ENCODE data around the gene BDP1.

Gene BDP1

DNA sequence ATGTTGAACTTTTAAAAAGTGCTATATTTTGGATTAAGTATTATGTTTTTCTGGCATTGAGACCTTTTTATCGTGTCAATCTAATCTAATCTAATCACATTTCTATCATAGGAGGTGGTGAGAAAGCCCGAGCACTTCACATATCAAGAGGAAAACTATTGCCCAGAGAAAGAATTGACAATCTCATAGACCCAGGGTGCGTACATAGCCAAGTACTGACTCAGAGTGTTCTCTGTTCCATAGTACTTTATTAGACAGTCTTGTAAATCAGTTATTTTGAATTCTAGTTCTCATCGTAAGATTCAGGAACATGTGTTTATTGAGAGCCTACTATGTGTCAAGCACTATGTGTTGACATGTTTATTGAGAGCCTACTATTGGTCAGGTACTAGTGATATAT, 140.7 kb downstream of the BDP1 start:
- Histone ChIP-seq H2BK120ac (ENCODE audit: insufficient read depth, low read length, poor library complexity) (no peak overlapping the region), H4K12ac (ENCODE audit: low read depth, low read length) (no peak overlapping the region), H2AK5ac (ENCODE audit: low read length) (no peak overlapping the region), H3K4ac (ENCODE audit: low read depth, low read length) (no peak overlapping the region), H3K4me3 (ENCODE audit: low read depth, low read length) (no peak overlapping the region), H3K4me2 (ENCODE audit: low read length) (no peak overlapping the region), H4K8ac (ENCODE audit: low read depth, low read length) (no peak overlapping the region), H3K9me3 (ENCODE audit: insufficient read depth, low read depth, low read length) (no peaks in the 10 kb centered on the region), H3K27me3 (ENCODE audit: insufficient read depth, low read length) (no peaks in the 10 kb centered on the region), H3K79me1 (ENCODE audit: low read length) (peaks cover 4% of the 10 kb centered on the region), H2BK5ac (ENCODE audit: low read depth, low read length, poor library complexity) (no peak overlapping the region), H3K27ac (ENCODE audit: low read depth, low read length) (no peak overlapping the region), H3K79me2 (ENCODE audit: control insufficient read depth, insufficient read depth, low read length, poor library complexity) (no peaks in the 10 kb centered on the region), H3K36me3 (ENCODE audit: control insufficient read depth in 1 of 2, insufficient read depth in 2 of 2, low read length in 2 of 2) (peaks cover 8 to 10% of the 10 kb centered on the region in 2 experiments), H3K23ac (ENCODE audit: low read length) (no peak overlapping the region), H2BK12ac (ENCODE audit: low read length) (no peak overlapping the region), H3K18ac (ENCODE audit: low read length) (no peak overlapping the region), H3K14ac (ENCODE audit: low read length) (no peak overlapping the region), H2AFZ (ENCODE audit: insufficient read depth, low read length, poor library complexity) (no peak overlapping the region), H4K91ac (ENCODE audit: low read depth, low read length) (no peak overlapping the region), H3K4me1 (ENCODE audit: control insufficient read depth in 1 of 2, insufficient read depth in 2 of 2, low read length in 2 of 2) (peaks cover 3 to 5% of the 10 kb centered on the region in 2 experiments), H3K9ac (ENCODE audit: low read length) (no peak overlapping the region)
- DNase-seq, result peak in 1 of 2 donors; percentile 28
- WGBS (ENCODE audit: extremely low coverage, insufficient coverage, insufficient read length), result no CpG with 5 or more reads among the region's 4 CpGs

DNA sequence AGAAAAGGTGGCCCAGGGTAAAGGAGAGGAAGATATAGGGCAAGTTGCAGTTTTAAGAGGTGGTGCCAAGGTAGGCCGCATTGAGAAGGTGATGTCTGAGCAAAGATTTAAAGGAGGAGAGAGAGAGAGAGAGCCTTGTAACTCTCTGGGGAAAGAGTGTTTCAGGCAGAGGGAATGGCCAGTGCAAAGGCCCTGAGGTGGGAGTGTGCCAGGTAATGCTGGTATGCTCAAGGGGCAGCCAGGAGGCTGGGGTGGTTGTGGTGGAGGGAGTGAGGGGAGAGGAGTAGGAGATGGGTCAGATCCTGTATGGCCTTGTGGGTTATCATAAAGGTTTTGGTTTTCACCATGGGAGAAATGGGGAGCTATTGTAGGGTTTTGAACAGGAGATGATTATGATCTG, 141.6 kb downstream of the BDP1 start:
- H2AK5ac ChIP-seq (ENCODE audit: low read length), result no peak overlapping the region
- H3K79me1 ChIP-seq (ENCODE audit: low read length), result peaks cover 4% of the 10 kb centered on the region
- H3K4ac ChIP-seq (ENCODE audit: low read depth, low read length), result no peak overlapping the region
- H2BK5ac ChIP-seq (ENCODE audit: low read depth, low read length, poor library complexity), result no peak overlapping the region
- no peak overlapping the region for H2BK120ac ChIP-seq (ENCODE audit: insufficient read depth, low read length, poor library complexity)
- no peak overlapping the region for H3K14ac ChIP-seq (ENCODE audit: low read length)
- no peak overlapping the region for H3K27ac ChIP-seq (ENCODE audit: low read depth, low read length)
- H3K9ac ChIP-seq (ENCODE audit: low read length), result no peak overlapping the region
- H3K23ac ChIP-seq (ENCODE audit: low read length), result no peak overlapping the region
- no peak overlapping the region for H3K4me2 ChIP-seq (ENCODE audit: low read length)
- H3K36me3 ChIP-seq (ENCODE audit: control insufficient read depth in 1 of 2, insufficient read depth in 2 of 2, low read length in 2 of 2), result peaks cover 8 to 10% of the 10 kb centered on the region in 2 experiments
- peaks cover 3 to 10% of the 10 kb centered on the region in 2 experiments for H3K4me1 ChIP-seq (ENCODE audit: control insufficient read depth in 1 of 2, insufficient read depth in 2 of 2, low read length in 2 of 2)
- H3K27me3 ChIP-seq (ENCODE audit: insufficient read depth, low read length), result no peaks in the 10 kb centered on the region
- no peak overlapping the region for H4K8ac ChIP-seq (ENCODE audit: low read depth, low read length)
- H3K9me3 ChIP-seq (ENCODE audit: insufficient read depth, low read depth, low read length), result no peaks in the 10 kb centered on the region
- no peak overlapping the region for H2AFZ ChIP-seq (ENCODE audit: insufficient read depth, low read length, poor library complexity)
- no peak overlapping the region for H2BK12ac ChIP-seq (ENCODE audit: low read length)
- DNase-seq, result no peak
- H3K4me3 ChIP-seq (ENCODE audit: low read depth, low read length), result no peak overlapping the region
- H3K79me2 ChIP-seq (ENCODE audit: control insufficient read depth, insufficient read depth, low read length, poor library complexity), result no peaks in the 10 kb centered on the region
- no peak overlapping the region for H4K91ac ChIP-seq (ENCODE audit: low read depth, low read length)
- WGBS (ENCODE audit: extremely low coverage, insufficient coverage, insufficient read length), result no CpG with 5 or more reads among the region's 1 CpG
- H4K12ac ChIP-seq (ENCODE audit: low read depth, low read length), result no peak overlapping the region
- no peak overlapping the region for H3K18ac ChIP-seq (ENCODE audit: low read length)

GRCh38 chr5:71600783-71601182, 145.3 kb downstream of the BDP1 start:
- peak overlapping the region; percentile 59 for H3K18ac ChIP-seq (ENCODE audit: low read length)
- WGBS (ENCODE audit: extremely low coverage, insufficient coverage, insufficient read length), result no CpG with 5 or more reads among the region's 1 CpG
- H3K4me1 ChIP-seq (ENCODE audit: control insufficient read depth in 1 of 2, insufficient read depth in 2 of 2, low read length in 2 of 2), result peaks cover 3 to 12% of the 10 kb centered on the region in 2 experiments
- peak overlapping the region; percentile 72 for H3K27ac ChIP-seq (ENCODE audit: low read depth, low read length)
- peak overlapping the region; percentile 50 for H3K4ac ChIP-seq (ENCODE audit: low read depth, low read length)
- H4K8ac ChIP-seq (ENCODE audit: low read depth, low read length), result peak overlapping the region; percentile 87
- H2BK5ac ChIP-seq (ENCODE audit: low read depth, low read length, poor library complexity), result peak overlapping the region; percentile 69
- H3K4me3 ChIP-seq (ENCODE audit: low read depth, low read length), result no peak overlapping the region
- H4K12ac ChIP-seq (ENCODE audit: low read depth, low read length), result peak overlapping the region; percentile 28
- H3K79me1 ChIP-seq (ENCODE audit: low read length), result peaks cover 4% of the 10 kb centered on the region
- no peaks in the 10 kb centered on the region for H3K9me3 ChIP-seq (ENCODE audit: insufficient read depth, low read depth, low read length)
- peak overlapping the region; percentile 72 for H3K14ac ChIP-seq (ENCODE audit: low read length)
- no peak overlapping the region for H3K23ac ChIP-seq (ENCODE audit: low read length)
- peaks cover 9 to 12% of the 10 kb centered on the region in 2 experiments for H3K36me3 ChIP-seq (ENCODE audit: control insufficient read depth in 1 of 2, insufficient read depth in 2 of 2, low read length in 2 of 2)
- peak overlapping the region; percentile 43 for H3K4me2 ChIP-seq (ENCODE audit: low read length)
- peak overlapping the region; percentile 50 for H2AFZ ChIP-seq (ENCODE audit: insufficient read depth, low read length, poor library complexity)
- peak overlapping the region; percentile 89 for H2BK12ac ChIP-seq (ENCODE audit: low read length)
- peak overlapping the region; percentile 2 for H3K9ac ChIP-seq (ENCODE audit: low read length)
- peak overlapping the region; percentile 95 for H2AK5ac ChIP-seq (ENCODE audit: low read length)
- peak overlapping the region; percentile 17 for H4K91ac ChIP-seq (ENCODE audit: low read depth, low read length)
- no peaks in the 10 kb centered on the region for H3K79me2 ChIP-seq (ENCODE audit: control insufficient read depth, insufficient read depth, low read length, poor library complexity)
- no peaks in the 10 kb centered on the region for H3K27me3 ChIP-seq (ENCODE audit: insufficient read depth, low read length)
- peak overlapping the region; percentile 62 for H2BK120ac ChIP-seq (ENCODE audit: insufficient read depth, low read length, poor library complexity)
- no peak for DNase-seq

DNA sequence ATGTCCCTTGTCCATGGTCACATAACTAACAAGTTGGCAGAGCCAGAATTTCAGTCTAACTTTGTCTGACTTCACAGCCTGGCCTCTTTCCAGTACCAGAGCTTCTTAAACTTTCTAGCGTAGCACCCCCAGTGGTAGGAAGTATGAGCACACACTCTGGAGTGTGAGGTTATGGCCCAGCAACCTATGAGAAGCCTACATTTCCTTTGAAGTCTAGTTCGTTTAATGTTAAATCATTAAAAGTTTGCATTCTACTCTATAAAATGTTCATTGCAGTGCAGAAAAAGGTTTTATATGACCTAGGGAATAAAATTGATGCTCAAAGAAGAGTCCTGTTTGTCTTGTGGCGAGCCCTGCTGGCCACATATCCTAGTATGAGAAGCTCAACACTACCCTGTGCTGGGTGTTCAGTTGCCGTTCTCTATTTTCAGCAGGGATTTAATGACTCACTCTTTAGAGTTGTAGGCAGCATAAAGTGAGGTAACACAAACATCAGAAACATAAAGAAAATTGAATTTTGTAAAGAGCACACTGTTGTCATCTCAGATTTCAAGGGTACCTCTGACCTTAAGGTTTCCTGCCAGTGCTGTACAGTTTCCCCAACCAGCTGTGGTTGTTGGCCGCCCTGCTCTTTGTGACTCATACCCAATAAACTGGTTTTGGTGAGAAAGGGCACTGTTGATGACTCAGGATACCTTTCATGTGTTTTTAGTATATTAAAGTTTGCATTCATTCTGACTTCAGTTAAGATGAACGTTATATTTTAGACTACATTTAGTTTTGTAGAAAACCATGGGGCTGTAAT, 146.0 kb downstream of the BDP1 start:
- H2AK5ac ChIP-seq (ENCODE audit: low read length), result no peak overlapping the region

More for the DNA sequence above, 146.0 kb downstream of the BDP1 start:
- Histone ChIP-seq H2BK12ac (ENCODE audit: low read length) (no peak overlapping the region), H3K4me2 (ENCODE audit: low read length) (peak overlapping the region; percentile 43), H3K79me2 (ENCODE audit: control insufficient read depth, insufficient read depth, low read length, poor library complexity) (no peaks in the 10 kb centered on the region), H3K4me1 (ENCODE audit: control insufficient read depth in 1 of 2, insufficient read depth in 2 of 2, low read length in 2 of 2) (peaks cover 3 to 12% of the 10 kb centered on the region in 2 experiments), H3K27ac (ENCODE audit: low read depth, low read length) (peak overlapping the region; percentile 72), H3K79me1 (ENCODE audit: low read length) (peaks cover 4% of the 10 kb centered on the region), H3K18ac (ENCODE audit: low read length) (no peak overlapping the region), H2AFZ (ENCODE audit: insufficient read depth, low read length, poor library complexity) (no peak overlapping the region), H3K4ac (ENCODE audit: low read depth, low read length) (no peak overlapping the region), H4K12ac (ENCODE audit: low read depth, low read length) (no peak overlapping the region), H3K14ac (ENCODE audit: low read length) (no peak overlapping the region), H3K9me3 (ENCODE audit: insufficient read depth, low read depth, low read length) (no peaks in the 10 kb centered on the region), H2BK5ac (ENCODE audit: low read depth, low read length, poor library complexity) (peak overlapping the region; percentile 33), H3K27me3 (ENCODE audit: insufficient read depth, low read length) (no peaks in the 10 kb centered on the region), H3K23ac (ENCODE audit: low read length) (no peak overlapping the region), H4K8ac (ENCODE audit: low read depth, low read length) (no peak overlapping the region), H3K36me3 (ENCODE audit: control insufficient read depth in 1 of 2, insufficient read depth in 2 of 2, low read length in 2 of 2) (peaks cover 9 to 12% of the 10 kb centered on the region in 2 experiments), H3K9ac (ENCODE audit: low read length) (no peak overlapping the region), H2BK120ac (ENCODE audit: insufficient read depth, low read length, poor library complexity) (no peak overlapping the region), H3K4me3 (ENCODE audit: low read depth, low read length) (no peak overlapping the region), H4K91ac (ENCODE audit: low read depth, low read length) (peak overlapping the region; percentile 14)
- DNase-seq, result peak; percentile 71 to 87
- no CpG with 5 or more reads among the region's 6 CpGs for WGBS (ENCODE audit: extremely low coverage, insufficient coverage, insufficient read length)
